T-helper 1 cell treated with Interleukin-12 subunit alpha and Interleukin-12 subunit beta and Interleukin-4 antibody, amounts not matched to agents 30 μg/mL and 1 μg/mL, for 36 hours (primary cell): Measurements from ENCODE around the gene CRYBB2.
"Not testable (repeated sequence)": the region's sequence is repeated elsewhere in the genome, so short reads cannot be mapped to it uniquely, and the experiment has no call there.

ENCODE experiments used
- H3K27ac Mint-ChIP-seq: one replicate; pipeline ENCODE4 v1.8.0; 2021; ENCODE audit warnings: mild to moderate bottlenecking, mixed read lengths
- H3K27me3 Mint-ChIP-seq: one replicate; pipeline ENCODE4 v1.8.0; 2021; ENCODE audit warnings: low read depth, mixed read lengths
- H3K36me3 Mint-ChIP-seq: one replicate; pipeline ENCODE4 v1.8.0; 2021; ENCODE audit warnings: low read depth, mixed read lengths
- H3K4me1 Mint-ChIP-seq: one replicate; pipeline ENCODE4 v1.8.0; 2021; ENCODE audit warnings: low read depth, mixed read lengths
- H3K4me3 Mint-ChIP-seq: one replicate; pipeline ENCODE4 v1.8.0; 2021; ENCODE audit warnings: mild to moderate bottlenecking, moderate library complexity, mixed read lengths
- H3K9me3 Mint-ChIP-seq: one replicate; pipeline ENCODE4 v1.8.0; 2021; ENCODE audit warnings: mixed read lengths

Gene CRYBB2

DNA sequence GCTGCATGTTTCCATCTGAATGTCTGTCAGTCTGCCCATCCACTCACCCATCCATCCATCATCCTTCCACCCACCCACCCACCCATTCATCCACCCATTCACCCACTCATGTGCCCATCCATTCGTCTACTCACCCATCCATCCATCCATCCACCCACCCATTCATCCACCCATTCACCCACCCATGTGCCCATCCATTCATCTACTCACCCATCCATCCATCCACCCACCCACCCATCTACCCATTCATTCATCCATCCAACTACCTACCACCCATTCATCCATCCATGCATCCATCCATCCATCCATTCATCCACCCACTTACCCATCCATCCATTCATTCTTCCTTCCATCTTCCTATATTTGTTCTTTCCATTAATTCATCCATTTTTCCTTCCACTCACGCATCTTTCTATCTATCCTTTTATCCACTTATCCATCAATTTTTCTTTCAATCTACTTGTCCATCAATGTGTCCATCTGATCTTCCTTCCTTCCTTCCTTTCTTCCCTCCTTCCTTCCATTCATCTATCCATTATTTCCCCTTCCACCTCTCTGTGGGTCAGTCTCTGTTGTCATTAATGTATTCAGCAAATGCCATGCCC lies 11.8 kb upstream of the CRYBB2 start:
- Mint-ChIP-seq H3K27ac (no peak overlapping the region), H3K27me3 (no peaks in the 10 kb centered on the region), H3K9me3 (no peaks in the 10 kb centered on the region), H3K36me3 (peaks cover 2% of the 10 kb centered on the region), H3K4me3 (no peak overlapping the region), H3K4me1 (no peaks in the 10 kb centered on the region)

DNA sequence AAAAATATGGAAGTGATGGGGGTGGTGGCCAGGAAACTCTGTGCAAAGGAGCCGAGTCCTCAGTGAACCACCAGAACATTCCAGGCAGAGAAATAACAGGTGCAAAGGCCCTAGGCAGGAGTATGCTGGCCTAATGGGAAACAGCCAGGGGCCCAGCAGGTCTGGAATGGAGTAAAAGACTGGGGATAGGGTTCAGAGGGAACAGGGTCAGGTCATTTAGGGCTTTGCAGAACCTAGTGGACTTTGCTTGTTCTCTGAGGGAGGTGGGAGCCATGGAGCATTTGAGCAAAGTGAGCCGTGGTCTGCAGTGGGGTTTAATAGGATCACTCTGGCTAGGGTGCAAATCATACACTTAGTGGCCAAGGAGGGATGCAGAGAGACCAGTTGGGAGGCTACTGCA lies 11.1 kb upstream of the CRYBB2 start:
- H3K4me3 Mint-ChIP-seq: no peak overlapping the region
- no peak overlapping the region for H3K27ac Mint-ChIP-seq
- H3K27me3 Mint-ChIP-seq: no peaks in the 10 kb centered on the region
- no peaks in the 10 kb centered on the region for H3K4me1 Mint-ChIP-seq
- peaks cover 2% of the 10 kb centered on the region for H3K9me3 Mint-ChIP-seq
- peaks cover 2% of the 10 kb centered on the region for H3K36me3 Mint-ChIP-seq

DNA sequence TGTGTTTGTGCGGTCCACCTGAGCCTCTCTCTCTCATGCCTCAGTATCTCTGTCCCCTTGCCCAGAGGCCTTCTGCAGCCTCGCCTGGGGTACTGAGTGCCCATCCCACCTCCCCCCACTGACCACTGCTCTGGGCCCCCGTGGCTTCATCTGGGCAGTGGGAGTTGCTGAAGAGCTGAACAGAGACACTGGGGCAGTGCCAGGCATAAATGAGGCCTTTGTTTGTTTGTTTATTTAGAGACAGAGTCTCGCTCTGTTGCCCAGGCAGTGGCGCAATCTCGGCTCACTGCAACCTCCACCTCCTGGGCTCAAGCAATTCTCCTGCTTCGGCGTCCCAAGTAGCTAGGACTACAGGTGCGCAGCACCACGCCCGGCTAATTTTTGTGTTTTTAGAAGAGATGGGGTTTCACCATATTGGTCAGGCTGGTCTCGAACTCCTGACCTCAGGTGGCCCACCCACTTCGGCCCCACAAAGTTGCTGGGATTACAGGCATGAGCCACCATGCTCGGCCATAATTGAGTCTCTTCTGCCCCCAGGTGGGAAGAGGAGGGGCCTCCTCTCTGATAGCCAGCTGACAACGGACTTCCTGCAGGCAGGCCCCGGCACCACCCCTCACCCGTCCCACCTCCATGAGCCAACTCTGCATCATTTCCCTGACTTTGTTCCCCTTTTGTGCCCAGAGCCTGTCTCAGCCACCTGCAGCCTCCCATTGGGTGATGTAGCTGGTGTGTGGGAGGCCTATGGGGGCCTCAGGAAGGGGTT lies 10.5 kb upstream of the CRYBB2 start:
- H3K27me3 Mint-ChIP-seq: no peaks in the 10 kb centered on the region
- H3K36me3 Mint-ChIP-seq: peaks cover 2% of the 10 kb centered on the region
- H3K9me3 Mint-ChIP-seq: peaks cover 7% of the 10 kb centered on the region
- no peak overlapping the region for H3K4me3 Mint-ChIP-seq
- no peaks in the 10 kb centered on the region for H3K4me1 Mint-ChIP-seq
- H3K27ac Mint-ChIP-seq: no peak overlapping the region

DNA sequence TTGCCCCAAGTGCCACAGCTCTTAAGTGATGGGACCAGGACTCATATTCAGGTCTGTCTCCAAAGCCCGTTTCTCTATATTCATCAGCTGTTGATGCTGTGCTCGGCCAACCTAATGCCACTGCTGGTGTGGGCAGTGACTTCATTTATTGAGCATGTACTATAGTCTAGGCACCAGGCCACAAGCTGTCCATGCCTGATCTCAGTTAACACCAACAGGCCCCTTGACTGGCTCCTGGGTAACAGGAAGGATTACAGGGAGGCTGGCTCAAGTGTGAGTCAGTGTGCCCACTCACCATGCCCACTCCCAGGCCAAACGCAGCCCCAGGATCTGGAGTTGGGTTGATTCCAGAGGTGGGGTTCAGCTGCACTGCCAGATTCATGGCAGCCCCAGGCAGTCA lies 8.6 kb upstream of the CRYBB2 start:
- Mint-ChIP-seq H3K27ac (no peak overlapping the region), H3K4me3 (no peak overlapping the region), H3K4me1 (no peaks in the 10 kb centered on the region), H3K9me3 (peaks cover 7% of the 10 kb centered on the region), H3K36me3 (peaks cover 2% of the 10 kb centered on the region), H3K27me3 (no peaks in the 10 kb centered on the region)

DNA sequence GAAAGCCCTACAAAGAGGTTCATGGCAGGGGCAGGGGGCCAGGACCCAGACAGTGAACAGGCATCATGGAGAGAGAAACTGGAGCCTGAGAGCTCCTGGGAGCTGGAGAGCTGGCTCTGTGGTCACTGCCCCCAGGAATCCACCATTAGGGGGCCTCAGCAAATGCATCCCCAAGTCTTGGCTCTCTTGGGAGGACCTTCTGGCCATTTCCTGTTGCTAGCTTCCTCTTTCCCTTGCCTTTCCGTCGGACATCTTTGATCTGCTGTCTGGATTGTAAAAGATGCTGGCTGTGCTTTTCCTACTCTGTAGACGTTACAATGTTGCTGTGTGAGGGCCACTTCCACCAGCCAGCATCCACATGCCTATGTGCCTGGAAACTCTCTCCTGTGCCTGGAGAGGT lies 7.1 kb upstream of the CRYBB2 start:
- Mint-ChIP-seq H3K36me3 (peaks cover 2% of the 10 kb centered on the region), H3K27me3 (no peaks in the 10 kb centered on the region), H3K4me3 (no peak overlapping the region), H3K9me3 (peaks cover 7% of the 10 kb centered on the region), H3K4me1 (no peaks in the 10 kb centered on the region), H3K27ac (no peak overlapping the region)

DNA sequence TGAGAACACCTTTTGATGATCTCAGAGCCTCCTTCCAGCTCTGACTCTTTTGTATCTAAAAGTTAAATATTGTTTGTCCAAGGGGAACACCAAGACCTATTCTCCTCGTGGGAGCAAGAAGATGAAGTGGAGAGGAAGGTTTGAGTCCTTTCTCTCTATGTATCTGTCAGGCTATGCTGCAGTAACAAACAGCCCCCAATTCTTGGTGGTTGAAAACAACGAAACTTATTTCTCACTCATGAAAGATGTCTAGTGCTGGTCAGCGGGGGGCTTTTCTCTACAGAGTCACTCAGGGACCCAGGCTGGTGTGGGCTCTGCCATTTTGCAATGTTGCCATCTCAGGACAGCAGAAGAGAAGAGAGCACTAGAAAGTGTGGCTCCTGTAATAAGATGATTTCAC lies 6.2 kb upstream of the CRYBB2 start:
- H3K4me3 Mint-ChIP-seq: no peak overlapping the region
- H3K4me1 Mint-ChIP-seq: no peaks in the 10 kb centered on the region
- no peaks in the 10 kb centered on the region for H3K27me3 Mint-ChIP-seq
- H3K36me3 Mint-ChIP-seq: no peaks in the 10 kb centered on the region
- H3K27ac Mint-ChIP-seq: no peak overlapping the region
- peaks cover 7% of the 10 kb centered on the region for H3K9me3 Mint-ChIP-seq

DNA sequence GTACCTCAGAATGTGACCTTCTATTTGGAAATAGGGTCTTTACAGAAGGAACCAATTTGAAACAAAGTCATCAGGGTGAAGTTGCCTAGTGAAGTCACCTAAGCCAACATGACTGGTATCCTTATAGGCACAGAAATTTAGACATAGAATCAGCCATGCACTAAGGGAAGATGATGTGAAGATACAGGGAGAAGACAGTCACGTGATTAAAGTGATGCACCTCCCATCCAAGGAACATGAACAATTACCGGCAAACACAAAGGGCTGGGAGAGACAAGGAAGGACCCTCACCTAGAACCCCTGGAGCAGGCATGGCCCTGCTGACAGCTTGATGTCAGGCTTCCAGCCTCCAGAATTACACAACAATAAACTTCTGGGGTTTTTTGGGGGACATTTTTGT lies 3.2 kb upstream of the CRYBB2 start:
- Mint-ChIP-seq H3K4me1 (no peaks in the 10 kb centered on the region), H3K36me3 (no peaks in the 10 kb centered on the region), H3K9me3 (peaks cover 7% of the 10 kb centered on the region), H3K4me3 (no peak overlapping the region), H3K27ac (no peak overlapping the region), H3K27me3 (no peaks in the 10 kb centered on the region)

DNA sequence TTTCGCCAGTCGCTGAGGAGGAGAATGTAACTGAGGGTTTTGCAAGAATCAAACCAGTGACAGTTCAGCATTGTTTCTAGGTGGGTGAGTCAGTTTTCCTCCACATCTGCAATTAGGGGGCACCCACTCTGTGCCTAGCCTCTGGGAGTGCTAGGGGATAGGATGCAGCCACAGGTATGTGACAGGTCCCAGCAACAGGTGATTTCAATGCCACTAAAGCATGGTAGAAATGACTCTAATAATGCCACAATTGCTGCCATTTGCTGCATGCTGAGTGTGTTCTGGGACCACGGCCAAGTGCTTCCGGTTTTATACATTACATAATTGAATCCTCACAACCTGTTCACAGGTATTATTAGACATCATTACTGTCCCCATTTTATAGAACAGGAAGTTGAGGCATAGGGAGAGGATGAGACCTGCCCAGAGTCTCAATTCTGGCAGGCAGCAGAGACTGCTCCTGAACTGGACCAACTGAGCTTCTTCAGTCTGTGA lies 556 bp downstream of the CRYBB2 start:
- H3K4me1 Mint-ChIP-seq: no peaks in the 10 kb centered on the region
- no peak overlapping the region for H3K4me3 Mint-ChIP-seq
- no peaks in the 10 kb centered on the region for H3K27me3 Mint-ChIP-seq
- H3K27ac Mint-ChIP-seq: no peak overlapping the region
- H3K36me3 Mint-ChIP-seq: no peaks in the 10 kb centered on the region
- no peaks in the 10 kb centered on the region for H3K9me3 Mint-ChIP-seq

DNA sequence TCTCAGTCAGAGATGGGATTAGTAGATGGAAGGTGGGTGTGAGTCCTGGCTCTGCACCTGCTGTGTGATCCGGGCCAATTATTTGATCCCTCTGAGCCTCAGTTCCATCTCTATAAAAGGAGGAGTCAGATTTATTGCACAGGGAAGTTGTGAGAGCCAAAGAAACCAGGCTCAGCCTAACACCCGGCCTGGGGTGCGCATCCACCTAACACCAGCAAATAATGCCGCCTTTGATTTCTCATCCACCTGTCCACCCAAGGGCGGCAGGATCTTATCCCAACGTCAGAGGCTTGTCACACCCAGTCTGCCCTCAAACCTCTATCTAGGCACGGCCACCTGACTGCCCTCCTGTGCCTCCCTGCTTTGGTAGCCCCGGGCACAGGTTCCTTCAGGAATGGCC lies 2.4 kb downstream of the CRYBB2 start:
- Mint-ChIP-seq H3K4me3 (no peak overlapping the region), H3K27ac (no peak overlapping the region)

DNA sequence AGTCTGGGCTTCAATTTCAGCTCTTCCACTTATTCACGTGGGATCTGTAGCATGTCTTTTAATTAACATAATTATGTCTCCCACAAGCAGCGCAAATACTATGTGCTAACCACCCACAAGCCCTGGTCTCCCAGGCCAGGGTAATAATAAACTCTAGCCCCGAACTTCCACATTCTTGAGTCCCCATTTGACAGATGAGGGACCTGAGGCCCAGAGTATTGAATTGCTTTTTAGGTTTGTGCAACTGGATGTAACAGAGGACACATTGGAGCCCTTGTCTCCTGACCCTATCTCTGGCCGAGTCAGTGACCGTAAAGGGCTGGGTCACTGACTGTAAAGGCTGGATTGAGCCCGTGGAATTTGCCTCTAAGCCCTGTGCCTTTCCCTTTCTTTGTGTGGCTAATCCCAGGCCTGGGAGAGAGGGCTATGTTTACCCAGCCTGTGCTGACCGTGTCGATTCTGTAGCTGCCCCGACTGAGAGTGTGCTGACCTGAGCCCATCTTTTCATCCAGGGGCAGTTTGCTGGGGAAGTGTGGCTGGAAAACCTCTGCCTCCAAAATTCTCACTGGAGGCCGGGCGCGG lies 3.9 kb downstream of the CRYBB2 start:
- Mint-ChIP-seq H3K27ac (no peak overlapping the region), H3K4me1 (no peaks in the 10 kb centered on the region), H3K27me3 (no peaks in the 10 kb centered on the region), H3K9me3 (no peaks in the 10 kb centered on the region), H3K4me3 (no peak overlapping the region), H3K36me3 (no peaks in the 10 kb centered on the region)

More for the DNA sequence above, 2.4 kb downstream of the CRYBB2 start:
- no peaks in the 10 kb centered on the region for H3K4me1 Mint-ChIP-seq
- no peaks in the 10 kb centered on the region for H3K36me3 Mint-ChIP-seq
- H3K9me3 Mint-ChIP-seq: no peaks in the 10 kb centered on the region
- H3K27me3 Mint-ChIP-seq: no peaks in the 10 kb centered on the region

DNA sequence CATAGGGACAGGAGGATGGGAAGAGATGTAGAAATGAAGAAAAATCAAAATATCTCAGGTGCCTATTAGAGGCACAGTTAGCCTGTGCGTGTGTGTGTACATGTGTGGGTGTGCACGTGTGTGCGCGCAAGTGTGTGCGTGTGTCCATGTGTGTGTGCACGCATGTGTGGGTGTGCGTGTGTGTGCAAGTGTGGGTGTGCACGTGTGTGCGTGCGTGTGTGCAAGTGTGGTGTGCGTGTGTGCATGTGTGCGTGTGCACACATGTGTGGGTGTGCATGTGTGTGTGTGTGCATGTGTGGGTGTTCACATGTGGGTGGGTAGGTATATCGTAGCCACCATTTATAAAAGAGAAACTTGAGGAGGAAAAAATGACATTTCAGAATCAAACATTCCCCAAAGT lies 9.4 kb downstream of the CRYBB2 start:
- peaks cover 10% of the 10 kb centered on the region for H3K27me3 Mint-ChIP-seq
- H3K27ac Mint-ChIP-seq: no peak overlapping the region
- H3K4me3 Mint-ChIP-seq: no peak overlapping the region

DNA sequence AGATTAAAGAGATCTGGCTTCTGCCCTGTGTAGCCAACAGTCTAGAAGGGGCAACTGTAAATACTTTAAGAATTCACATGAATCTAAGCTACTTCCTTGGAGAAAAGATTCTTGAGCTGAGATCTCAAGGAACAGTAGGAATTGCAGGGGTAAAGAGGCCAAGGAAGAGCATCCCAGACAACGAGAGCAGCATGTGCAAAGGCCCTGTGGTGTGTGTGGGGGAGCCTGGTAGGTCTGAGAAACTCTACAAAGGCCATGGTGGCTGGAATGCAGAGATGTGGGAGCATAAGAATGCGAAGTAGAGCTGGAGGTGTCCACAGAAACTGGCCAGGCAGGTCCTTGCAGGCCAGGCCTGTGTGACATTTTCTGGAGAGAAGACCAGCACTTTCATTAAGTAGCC lies 11.3 kb downstream of the CRYBB2 start:
- H3K36me3 Mint-ChIP-seq, H3K4me1 Mint-ChIP-seq, H3K4me3 Mint-ChIP-seq, H3K27ac Mint-ChIP-seq, H3K9me3 Mint-ChIP-seq: not testable (repeated sequence)
- H3K27me3 Mint-ChIP-seq: peaks cover 19% of the 10 kb centered on the region

More for the DNA sequence above, 9.4 kb downstream of the CRYBB2 start:
- no peaks in the 10 kb centered on the region for H3K9me3 Mint-ChIP-seq
- no peaks in the 10 kb centered on the region for H3K4me1 Mint-ChIP-seq
- H3K36me3 Mint-ChIP-seq: no peaks in the 10 kb centered on the region

DNA sequence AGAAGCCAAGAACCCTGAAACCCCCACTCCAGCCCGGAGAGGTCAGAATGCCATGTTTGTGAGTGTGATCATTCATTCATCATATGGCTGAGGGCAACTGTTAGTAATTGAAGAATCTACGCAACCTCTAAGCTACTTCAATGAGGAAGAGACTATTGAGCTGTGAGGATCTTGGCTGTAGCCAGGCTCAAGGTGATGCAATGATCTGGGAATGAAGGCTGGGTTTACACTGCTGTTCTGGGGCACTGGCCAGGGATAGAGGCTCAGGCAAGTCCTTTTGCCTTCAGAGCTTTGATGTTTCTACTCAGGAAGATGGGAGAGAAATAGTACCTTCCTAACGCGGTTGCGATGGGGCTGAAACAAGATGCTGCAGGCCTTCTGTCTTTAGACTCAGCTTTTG lies 12.9 kb downstream of the CRYBB2 start:
- H3K4me1 Mint-ChIP-seq: peaks cover 4% of the 10 kb centered on the region
- no peaks in the 10 kb centered on the region for H3K36me3 Mint-ChIP-seq
- H3K27me3 Mint-ChIP-seq: peaks cover 25% of the 10 kb centered on the region
- no peak overlapping the region for H3K4me3 Mint-ChIP-seq
- no peaks in the 10 kb centered on the region for H3K9me3 Mint-ChIP-seq
- H3K27ac Mint-ChIP-seq: no peak overlapping the region

DNA sequence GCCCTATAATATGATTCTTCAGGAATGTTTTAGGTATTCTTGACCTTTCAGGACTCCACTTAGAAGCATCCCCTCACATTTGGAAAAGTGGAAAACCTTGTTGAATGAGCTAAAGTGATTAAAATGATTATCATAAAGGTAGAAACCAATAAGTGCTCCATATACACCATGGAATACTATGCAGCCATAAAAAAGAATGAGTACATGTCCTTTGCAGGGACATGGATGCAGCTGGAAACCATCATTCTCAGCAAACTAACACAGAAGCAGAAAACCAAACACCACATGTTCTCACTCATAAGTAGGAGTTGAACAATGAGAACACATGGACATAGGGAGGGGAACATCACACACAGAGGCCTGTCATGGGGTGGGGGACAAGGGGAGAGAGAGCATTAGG lies 14.3 kb downstream of the CRYBB2 start:
- H3K27ac Mint-ChIP-seq, H3K4me1 Mint-ChIP-seq, H3K4me3 Mint-ChIP-seq, H3K36me3 Mint-ChIP-seq, H3K9me3 Mint-ChIP-seq: not testable (repeated sequence)
- H3K27me3 Mint-ChIP-seq: peaks cover 26% of the 10 kb centered on the region
